NCI-H1092 treated with DMSO at 0.1 percent for 48 hours (cell line): Measurements from ENCODE around the gene THRB.

ENCODE experiments used
- DNase-seq: peaks from one replicate; lab custom pipeline; 2025; lab: John Stamatoyannopoulos, UW

Gene THRB

GRCh38 chr3:24490151-24490550 is 4.5 kb downstream of the THRB start:
- DNase-seq: no peak

DNA sequence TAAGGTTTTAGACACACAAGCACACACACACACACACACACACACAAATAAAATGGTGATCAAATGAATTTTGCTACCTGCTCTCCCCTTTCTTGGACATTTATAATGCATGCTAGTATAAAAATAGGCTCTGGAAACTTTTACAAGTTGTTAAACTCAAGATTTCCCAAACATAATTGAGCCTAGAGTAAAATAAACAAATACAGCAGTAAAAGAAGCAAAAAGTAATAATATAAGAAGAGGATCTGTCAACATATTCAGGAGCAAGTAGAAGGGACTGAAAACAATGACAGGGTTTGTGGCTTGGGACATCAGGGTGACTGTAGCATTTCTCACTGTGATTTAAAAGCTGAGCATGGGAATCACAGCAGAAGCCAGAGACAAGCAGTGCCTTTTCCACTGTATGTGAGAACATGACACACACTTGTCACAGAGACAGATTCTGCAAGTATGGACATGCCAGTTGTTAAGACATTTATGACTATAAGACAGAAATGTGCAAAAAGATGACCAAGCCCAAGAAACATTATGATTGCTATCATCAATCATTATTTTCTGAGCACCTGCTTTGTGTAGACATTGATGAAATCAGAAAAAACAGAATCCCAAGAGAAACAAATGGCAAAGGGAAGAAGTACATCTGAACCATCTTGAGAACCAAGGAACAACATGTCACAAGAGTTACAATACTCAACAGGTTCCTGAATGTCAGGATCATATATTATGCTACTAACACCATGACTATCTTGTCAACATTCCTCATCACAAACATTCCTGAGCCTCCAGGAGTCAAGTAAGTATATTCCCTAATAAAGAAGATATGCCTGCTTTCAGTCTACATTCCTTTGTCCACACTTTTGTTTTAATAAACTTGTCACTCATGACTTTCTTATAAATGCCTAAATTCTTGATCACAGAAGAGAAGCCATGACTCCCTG is 7.1 kb downstream of the THRB start:
- DNase-seq: no peak

GRCh38 chr3:24485511-24485910 is 9.1 kb downstream of the THRB start:
- DNase-seq: no peak

GRCh38 chr3:24483873-24484272 is 10.8 kb downstream of the THRB start:
- DNase-seq: no peak

- no peak for DNase-seq
Observed at GRCh38 chr3:24482096-24482705, 12.4 kb downstream of the THRB start.

DNA sequence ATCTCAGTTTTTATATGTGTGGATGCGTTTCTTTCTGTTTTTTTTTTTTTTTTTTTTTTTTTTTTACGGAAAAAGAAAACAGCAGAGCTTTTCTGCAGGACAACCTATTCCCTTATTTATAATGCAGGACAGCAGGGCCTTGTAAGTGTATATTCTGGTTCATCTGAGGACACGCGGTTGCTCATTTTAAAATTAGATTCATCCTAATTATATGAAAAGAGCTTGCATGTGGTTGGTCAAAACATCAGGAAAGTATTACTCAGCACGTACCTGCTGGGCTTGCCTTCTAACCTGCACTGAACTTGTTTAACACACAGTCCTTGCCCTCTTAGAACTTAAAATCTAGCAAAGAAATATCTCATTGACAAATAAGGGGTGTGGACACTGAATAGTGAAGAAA is 13.5 kb downstream of the THRB start:
- DNase-seq: no peak

DNA sequence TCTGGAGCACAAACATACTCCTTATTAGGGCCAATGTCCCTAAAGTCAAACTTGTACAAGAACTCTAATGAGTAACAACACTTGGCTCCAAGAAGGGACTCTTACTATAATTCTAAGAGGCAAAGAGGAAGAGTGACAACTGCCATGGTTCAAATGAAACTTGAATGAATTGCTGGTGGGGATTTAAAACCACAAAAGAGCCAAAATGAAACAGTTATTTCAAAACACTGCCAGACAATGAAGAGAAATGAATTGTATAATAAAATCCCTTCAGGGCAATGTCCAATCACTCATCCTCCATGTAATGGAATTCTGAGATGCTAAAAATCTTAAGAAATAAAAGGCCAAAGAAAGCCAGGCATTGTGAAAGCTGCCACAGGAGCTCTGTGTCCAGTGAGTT is 14.2 kb downstream of the THRB start:
- no peak for DNase-seq

- DNase-seq: no peak
Observed at GRCh38 chr3:24479816-24480215, 14.8 kb downstream of the THRB start.

DNA sequence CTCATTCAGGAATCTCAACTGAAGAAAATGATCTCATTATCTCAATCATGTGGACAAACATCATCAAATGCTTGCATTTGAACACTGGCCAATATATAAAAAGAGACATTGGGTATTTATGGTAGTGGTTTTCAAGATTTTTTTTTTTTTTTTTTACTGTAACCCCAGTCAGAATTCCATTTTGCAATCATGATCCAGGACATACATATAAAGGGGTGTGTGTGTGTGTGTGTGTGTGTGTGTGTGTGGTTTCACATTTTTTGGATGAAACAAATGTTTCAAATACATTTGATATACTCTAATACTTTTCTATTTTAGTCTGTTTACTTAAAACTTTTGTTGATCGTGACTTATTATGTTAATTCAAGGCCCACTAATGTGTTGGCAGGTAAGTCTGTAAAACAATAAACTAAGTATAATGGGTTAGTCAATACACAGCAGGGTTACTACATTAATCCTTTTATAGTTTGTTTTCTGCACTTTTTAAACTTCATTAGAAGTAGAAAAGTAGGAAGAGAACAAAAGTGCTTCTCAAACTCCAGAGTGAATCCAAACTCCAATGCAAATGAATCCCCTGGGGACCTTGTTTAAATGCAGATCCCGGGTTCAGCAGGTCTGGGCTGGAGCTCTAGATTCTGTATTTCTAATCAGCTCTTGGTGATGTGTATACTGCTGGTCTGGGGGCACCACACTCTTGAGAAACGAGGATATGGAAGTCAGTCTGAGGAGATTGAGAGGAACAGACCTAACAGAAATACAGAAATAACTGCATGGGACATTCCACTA is 17.6 kb downstream of the THRB start:
- DNase-seq: no peak

GRCh38 chr3:24475925-24476324 is 18.7 kb downstream of the THRB start:
- DNase-seq: no peak

GRCh38 chr3:24474862-24475261 is 19.8 kb downstream of the THRB start:
- DNase-seq: no peak

- DNase-seq: no peak
Observed at GRCh38 chr3:24472358-24472757, 22.3 kb downstream of the THRB start.

DNA sequence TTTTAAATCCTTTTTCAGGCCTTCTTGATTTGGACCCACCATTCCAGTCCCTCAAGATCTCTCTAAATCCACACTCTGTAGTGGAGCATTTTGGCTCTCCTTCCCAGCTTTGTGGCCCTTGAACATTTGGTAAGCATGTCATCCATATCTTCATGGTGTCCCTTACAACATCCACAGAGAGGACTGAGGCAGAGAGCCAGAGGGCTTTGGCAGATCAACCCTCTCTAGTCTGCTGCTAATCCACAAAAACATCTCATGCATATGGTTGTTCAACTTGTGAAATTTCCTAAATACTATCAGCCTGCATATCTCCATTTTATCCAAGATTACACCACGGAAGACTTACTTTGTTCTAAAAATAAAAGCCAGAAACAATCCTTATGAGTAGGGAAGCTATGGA is 23.2 kb downstream of the THRB start:
- no peak for DNase-seq

GRCh38 chr3:24470277-24470676 is 24.4 kb downstream of the THRB start:
- DNase-seq: no peak

GRCh38 chr3:24464389-24464788 is 30.3 kb downstream of the THRB start:
- no peak for DNase-seq

DNA sequence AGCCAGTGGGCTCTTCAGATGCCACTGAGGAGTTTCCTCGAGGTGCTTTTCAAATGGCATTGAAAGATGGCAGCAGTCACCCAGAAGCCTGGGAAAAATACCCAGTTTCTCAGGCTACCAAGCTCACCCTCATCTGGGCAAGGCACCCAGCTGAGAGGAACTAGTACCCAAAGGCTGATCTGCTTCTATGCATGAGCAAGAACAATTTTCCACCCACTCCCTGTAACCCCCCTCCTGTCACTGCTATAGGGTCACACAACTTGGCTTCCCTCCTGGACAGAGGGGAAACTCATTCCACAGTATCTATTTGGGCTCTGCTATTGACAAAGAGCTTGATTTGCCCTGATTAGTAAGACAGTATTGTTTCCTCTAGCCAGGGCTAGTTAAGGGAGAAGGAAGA is 31.9 kb downstream of the THRB start:
- DNase-seq: no peak

- DNase-seq: no peak
Observed at GRCh38 chr3:24460974-24461373, 33.7 kb downstream of the THRB start.

DNA sequence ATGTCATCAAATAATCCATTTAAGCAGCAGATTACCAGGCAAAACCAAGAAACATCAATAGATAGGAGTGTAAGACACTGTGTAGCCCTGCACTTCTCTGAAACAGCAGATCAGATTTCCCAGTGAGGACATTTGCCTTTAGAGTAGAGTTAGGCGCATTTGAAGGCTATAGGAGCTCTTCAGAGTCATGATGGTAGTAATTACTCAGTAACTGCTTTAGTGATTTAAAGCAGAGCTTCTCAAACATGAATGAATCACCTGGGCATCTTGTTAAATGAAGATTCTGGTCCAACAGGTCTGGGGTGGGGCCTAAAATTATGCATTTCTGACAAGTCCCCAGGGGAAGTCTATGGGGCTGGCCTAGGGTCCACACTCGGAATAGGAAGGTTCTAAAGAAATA is 36.9 kb downstream of the THRB start:
- DNase-seq: no peak

GRCh38 chr3:24454856-24455255 is 39.8 kb downstream of the THRB start:
- DNase-seq: no peak

- DNase-seq: no peak
Observed at GRCh38 chr3:24454393-24454792, 40.3 kb downstream of the THRB start.

DNA sequence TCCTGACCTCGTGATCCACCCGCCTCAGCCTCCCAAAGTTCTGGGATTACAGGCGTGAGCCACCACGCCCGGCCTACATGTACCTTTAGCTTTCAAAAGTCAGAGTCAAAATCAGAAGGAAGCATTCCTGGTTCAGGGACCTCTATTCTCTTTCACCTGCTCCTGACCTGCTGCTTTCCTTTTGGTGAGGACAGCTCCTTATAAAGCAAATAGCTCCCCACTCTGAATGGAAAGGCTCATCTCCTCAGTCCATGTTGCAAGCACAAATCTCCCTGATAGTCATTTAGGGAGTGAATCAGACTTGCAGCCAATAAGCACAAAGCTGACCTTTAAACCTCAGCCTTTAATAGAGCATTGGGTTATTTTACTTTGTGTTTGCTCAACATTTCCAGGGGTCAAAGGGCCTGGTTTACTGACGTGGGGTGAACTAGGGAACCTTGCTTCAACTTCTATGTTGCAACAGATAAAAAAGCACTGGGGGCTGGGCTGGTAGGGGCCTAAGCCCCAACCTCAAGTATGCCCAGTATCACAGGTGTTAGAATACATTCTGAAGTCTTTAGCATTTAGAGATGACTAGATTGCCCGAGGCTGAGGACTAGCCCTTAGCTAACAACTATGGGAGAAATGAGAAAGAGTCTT is 43.1 kb downstream of the THRB start:
- no peak for DNase-seq

GRCh38 chr3:24450160-24450907 is 44.3 kb downstream of the THRB start:
- DNase-seq: no peak
